ENCODE results near the gene CYP26C1. TPM values are rescaled to one million over a fixed set of nuclear protein-coding genes. Genes with fewer than 3 reads are reported as not detected.

CYP26C1 gene
- under 1 TPM; 0.05 to 0.19 (median 0.12) TPM for polyA plus RNA-seq (ENCODE audit: insufficient read length in 4 of 4)

- no peak for DNase-seq (ENCODE audit: low read depth in 4 of 4, low spot score in 2 of 4)
Measured at GRCh38 chr10:93059975-93060886, at the start of gene CYP26C1. Gene CYP26C1, plus strand, starts transcription at chr10:93060798. Its CDS starts 466 bp downstream, at chr10:93061264.

- no peak for DNase-seq (ENCODE audit: low read depth in 4 of 4, low spot score in 2 of 4)
Measured at GRCh38 chr10:93015722-93016121, 44.9 kb upstream of the CYP26C1 start.

GRCh38 chr10:93023013-93023650, 37.5 kb upstream of the CYP26C1 start:
- DNase-seq (ENCODE audit: low read depth in 4 of 4, low spot score in 2 of 4) = no peak

- no peak for DNase-seq (ENCODE audit: low read depth in 4 of 4, low spot score in 2 of 4)
Measured at GRCh38 chr10:93026072-93026471, 34.5 kb upstream of the CYP26C1 start.

- DNase-seq (ENCODE audit: low read depth in 4 of 4, low spot score in 2 of 4) = no peak
Measured at GRCh38 chr10:93027508-93027907, 33.1 kb upstream of the CYP26C1 start.

- DNase-seq (ENCODE audit: low read depth in 4 of 4, low spot score in 2 of 4) = no peak
Measured at GRCh38 chr10:93028883-93029282, 31.7 kb upstream of the CYP26C1 start.

GRCh38 chr10:93030409-93030808, 30.2 kb upstream of the CYP26C1 start:
- DNase-seq (ENCODE audit: low read depth in 4 of 4, low spot score in 2 of 4) = no peak

GRCh38 chr10:93032105-93032808, 28.3 kb upstream of the CYP26C1 start:
- DNase-seq (ENCODE audit: low read depth in 4 of 4, low spot score in 2 of 4) = no peak

GRCh38 chr10:93032809-93033137, 27.8 kb upstream of the CYP26C1 start:
- no peak for DNase-seq (ENCODE audit: low read depth in 4 of 4, low spot score in 2 of 4)

GRCh38 chr10:93034426-93034825, 26.2 kb upstream of the CYP26C1 start:
- no peak for DNase-seq (ENCODE audit: low read depth in 4 of 4, low spot score in 2 of 4)

- DNase-seq (ENCODE audit: low read depth in 4 of 4, low spot score in 2 of 4) = no peak
Measured at GRCh38 chr10:93039110-93039509, 21.5 kb upstream of the CYP26C1 start.

GRCh38 chr10:93039721-93040120, 20.9 kb upstream of the CYP26C1 start:
- no peak for DNase-seq (ENCODE audit: low read depth in 4 of 4, low spot score in 2 of 4)

GRCh38 chr10:93054486-93054885, 6.1 kb upstream of the CYP26C1 start:
- DNase-seq (ENCODE audit: low read depth in 4 of 4, low spot score in 2 of 4) = no peak

GRCh38 chr10:93058139-93058538, 2.5 kb upstream of the CYP26C1 start:
- DNase-seq (ENCODE audit: low read depth in 4 of 4, low spot score in 2 of 4) = no peak

GRCh38 chr10:93060887-93061593, 442 bp downstream of the CYP26C1 start:
- no peak for DNase-seq (ENCODE audit: low read depth in 4 of 4, low spot score in 2 of 4)

GRCh38 chr10:93061594-93062513, 1.3 kb downstream of the CYP26C1 start:
- DNase-seq (ENCODE audit: low read depth in 4 of 4, low spot score in 2 of 4) = no peak

GRCh38 chr10:93062514-93063143, 2.0 kb downstream of the CYP26C1 start:
- no peak for DNase-seq (ENCODE audit: low read depth in 4 of 4, low spot score in 2 of 4)

- DNase-seq (ENCODE audit: low read depth in 4 of 4, low spot score in 2 of 4) = no peak
Measured at GRCh38 chr10:93063144-93063976, 2.8 kb downstream of the CYP26C1 start.
